SK-N-SH (cell line): ENCODE measurements around the gene ATRAID. TPM values are rescaled to one million over a fixed set of nuclear protein-coding genes. Genes with fewer than 3 reads are reported as not detected.

Source experiments
- CTCF ChIA-PET: fragments of 300-600, 350-600 bp; formaldehyde crosslinking; extraction: SDS; loops from one replicate; lab custom pipeline; 2021; lab: Yijun Ruan, JAX
- POLR2A ChIA-PET: fragments of 350-600 bp; sonication (Branson Sonifier 250); formaldehyde crosslinking; extraction: SDS; loops from one replicate; lab custom pipeline; 2020; ENCODE audit warnings: antibody characterized with exemption, inconsistent platforms; lab: Yijun Ruan, JAX
- DNase-seq: peaks from one replicate; pipeline ENCODE4 v3.0.0; 2012
- H2AFZ ChIP-seq: fragments of 200-600 bp; sonication (generic); 2 replicates; pipeline ENCODE4 v1.8.1; 2016; ENCODE audit warnings: antibody characterized with exemption, mild to moderate bottlenecking, low read depth
- H3F3A ChIP-seq: fragments of 200-600 bp; sonication (generic); replicated peaks from 2 replicates; pipeline ENCODE3; 2016; ENCODE audit warnings: antibody characterized with exemption, mild to moderate bottlenecking; ENCODE audit not compliant: insufficient read depth
- H3K27ac ChIP-seq, 2 experiments: fragments of 200-500 bp in 1 of 2; fragments of 200-600 bp in 1 of 2; sonication (Bioruptor generic) in 1 of 2; sonication (generic), shearing (Covaris generic) in 1 of 2; 2 replicates each; pipeline versions ENCODE4 v1.5.1 to v1.6.1; 2014 to 2016; ENCODE audit warnings: low read depth in 2 of 2, inconsistent platforms in 1 of 2, low read length in 1 of 2, mild to moderate bottlenecking in 1 of 2, mixed read lengths in 1 of 2
- H3K27me3 ChIP-seq: fragments of 200-600 bp; sonication (generic), shearing (Covaris generic); 2 replicates; pipeline ENCODE4 v1.6.1; 2016; ENCODE audit warnings: mixed run types; ENCODE audit not compliant: insufficient read depth
- H3K36me3 ChIP-seq, 2 experiments: fragments of 200-500 bp in 1 of 2; fragments of 200-600 bp in 1 of 2; sonication (Bioruptor generic) in 1 of 2; sonication (generic) in 1 of 2; replicated peaks in 1 of 2; 2 replicates each; pipeline versions ENCODE3 to v1.5.1; 2014 to 2016; ENCODE audit warnings: low read length in 1 of 2, mild to moderate bottlenecking in 1 of 2; ENCODE audit not compliant: insufficient read depth in 2 of 2, control insufficient read depth in 1 of 2
- H3K4me1 ChIP-seq, 2 experiments: fragments of 200-500 bp in 1 of 2; fragments of 200-600 bp in 1 of 2; sonication (Bioruptor generic) in 1 of 2; sonication (generic), shearing (Covaris generic) in 1 of 2; 2 replicates each; pipeline versions ENCODE4 v1.5.1 to v1.6.1; 2014 to 2016; ENCODE audit warnings: low read depth in 1 of 2, low read length in 1 of 2, mixed run types in 1 of 2; ENCODE audit not compliant: insufficient read depth in 2 of 2, control insufficient read depth in 1 of 2
- H3K4me2 ChIP-seq: fragments of 200-600 bp; sonication (generic), shearing (Covaris generic); 2 replicates; pipeline ENCODE4 v1.6.1; 2017; ENCODE audit warnings: mixed run types
- H3K4me3 ChIP-seq, 2 experiments: fragments of 200-500 bp in 1 of 2; fragments of 200-600 bp in 1 of 2; sonication (Bioruptor generic) in 1 of 2; sonication (generic), shearing (Covaris generic) in 1 of 2; 2 replicates each; pipeline versions ENCODE4 v1.5.1 to v1.8.1; 2014 to 2016; ENCODE audit warnings: low read depth in 2 of 2, inconsistent platforms in 1 of 2, low read length in 1 of 2, mild to moderate bottlenecking in 1 of 2, mixed read lengths in 1 of 2, moderate library complexity in 1 of 2
- H3K79me2 ChIP-seq: fragments of 200-600 bp; sonication (generic); 2 replicates; pipeline ENCODE4 v1.8.1; 2017; ENCODE audit warnings: mild to moderate bottlenecking; ENCODE audit not compliant: insufficient read depth
- H3K9ac ChIP-seq: fragments of 200-600 bp; sonication (generic); 2 replicates; pipeline ENCODE4 v1.6.1; 2017; ENCODE audit warnings: mixed run types
- H3K9me2 ChIP-seq: fragments of 200-600 bp; sonication (generic); 2 replicates; pipeline ENCODE4 v1.6.1; 2017; ENCODE audit warnings: mixed run types
- H3K9me3 ChIP-seq: fragments of 200-600 bp; sonication (generic); 2 replicates; pipeline ENCODE4 v1.6.1; 2017; ENCODE audit warnings: mixed run types, mild to moderate bottlenecking, moderate library complexity
- H4K20me1 ChIP-seq: fragments of 200-600 bp; sonication (generic); 2 replicates; pipeline ENCODE4 v1.6.1; 2017; ENCODE audit warnings: mild to moderate bottlenecking, mixed run types; ENCODE audit not compliant: insufficient read depth
- CHD2 ChIP-seq: fragments of 150-350 bp; IDR thresholded peaks from 2 replicates; pipeline ENCODE4 v1.6.1; 2018; ENCODE audit warnings: low read length; ENCODE audit not compliant: partially characterized antibody
- ELF1 ChIP-seq: IDR thresholded peaks from 2 replicates; pipeline ENCODE4 v1.4.0; 2012
- EP300 ChIP-seq, 2 experiments: IDR thresholded peaks; 2 replicates each; pipeline versions ENCODE4 v1.4.0 to v1.6.1; 2012; ENCODE audit warnings: borderline replicate concordance in 1 of 2, low read depth in 1 of 2, low read length in 1 of 2
- EZH2phosphoT487 ChIP-seq: fragments of 200-600 bp; sonication (generic); IDR thresholded peaks from 2 replicates; pipeline ENCODE4 v1.6.1; 2017; ENCODE audit warnings: low read depth, mixed run types, mild to moderate bottlenecking, antibody characterized with exemption, moderate library complexity, borderline replicate concordance
- FOXJ3 ChIP-seq: sonication (generic); formaldehyde crosslinking; IDR thresholded peaks from 2 replicates; pipeline ENCODE4 v1.5.1; 2020; ENCODE audit warnings: mild to moderate bottlenecking, missing genetic modification reagents
- GATA2 ChIP-seq: sonication (generic); formaldehyde crosslinking; IDR thresholded peaks from 2 replicates; pipeline ENCODE4 v1.5.0; 2020; ENCODE audit warnings: mild to moderate bottlenecking, missing genetic modification reagents
- MEF2A ChIP-seq: IDR thresholded peaks from 2 replicates; pipeline ENCODE4 v1.4.0; 2012; ENCODE audit warnings: low read depth, borderline replicate concordance
- NFIC ChIP-seq: IDR thresholded peaks from 2 replicates; pipeline ENCODE4 v1.4.0; 2012; ENCODE audit warnings: borderline replicate concordance
- NRF1 ChIP-seq: IDR thresholded peaks from 2 replicates; pipeline ENCODE4 v1.6.1; 2012; ENCODE audit warnings: low read depth, mild to moderate bottlenecking, low read length
- PBX3 ChIP-seq: IDR thresholded peaks from 2 replicates; pipeline ENCODE4; 2012
- POLR2AphosphoS5 ChIP-seq: IDR thresholded peaks from 2 replicates; pipeline ENCODE4 v1.6.1; 2012; ENCODE audit warnings: low read depth, low read length
- SIN3A ChIP-seq: IDR thresholded peaks from 2 replicates; pipeline ENCODE4 v1.6.1; 2012; ENCODE audit warnings: low read depth, mild to moderate bottlenecking, low read length, moderate library complexity, borderline replicate concordance
- SMC3 ChIP-seq: IDR thresholded peaks from 2 replicates; pipeline ENCODE4 v1.6.1; 2012; ENCODE audit warnings: low read depth, low read length, improper control_type of control experiment
- TAF1 ChIP-seq: IDR thresholded peaks from 2 replicates; pipeline ENCODE4 v1.6.1; 2012; ENCODE audit warnings: low read depth, mild to moderate bottlenecking, low read length, moderate library complexity, borderline replicate concordance
- TEAD4 ChIP-seq: IDR thresholded peaks from 2 replicates; pipeline ENCODE4 v1.4.0; 2012; ENCODE audit warnings: mild to moderate bottlenecking, borderline replicate concordance; ENCODE audit not compliant: insufficient read depth
- USF1 ChIP-seq: IDR thresholded peaks from 2 replicates; pipeline ENCODE4 v1.4.0; 2012; ENCODE audit warnings: low read depth, borderline replicate concordance
- YY1 ChIP-seq: IDR thresholded peaks from 2 replicates; pipeline ENCODE4 v1.4.0; 2012; ENCODE audit warnings: low read depth, mild to moderate bottlenecking
- WGBS: methylation state at CpG from one replicate; pipeline ENCODE4 v1.1.6; 2017; ENCODE audit warnings: low lambda C conversion rate; 5-methylcytosine and 5-hydroxymethylcytosine counted together
- polyA plus RNA-seq, 3 experiments: library from polyadenylated mRNA; depleted of rRNA; stranded (reverse); fragments of >200 nt; gene quantifications; 2 replicates each; pipeline ENCODE4 v1.2.3, GENCODE V29; 2012
- TF ChIP-seq, protein P1 (sequence below): fragments of 150-350 bp; IDR thresholded peaks from 2 replicates; pipeline ENCODE4 v1.6.1; 2016; ENCODE audit warnings: mild to moderate bottlenecking, low read depth, low read length

The ATRAID gene
- polyA plus RNA-seq, 1 of the 3 experiments (the other 2 are of a cell fraction): 289 TPM

GRCh38 chr2:27247893-27248292 lies 36.1 kb downstream of the ATRAID start:
- H3K4me1 ChIP-seq: peaks cover 0 to 8% of the 10 kb centered on the region in 2 experiments; a peak in 2 of 4 replicates
- no peaks in the 10 kb centered on the region; the same call in 1 of the 2 replicates for H4K20me1 ChIP-seq
- 92% methylated on average over 4 of the region's 4 CpGs for WGBS
- TF ChIP-seq, protein P1, sequence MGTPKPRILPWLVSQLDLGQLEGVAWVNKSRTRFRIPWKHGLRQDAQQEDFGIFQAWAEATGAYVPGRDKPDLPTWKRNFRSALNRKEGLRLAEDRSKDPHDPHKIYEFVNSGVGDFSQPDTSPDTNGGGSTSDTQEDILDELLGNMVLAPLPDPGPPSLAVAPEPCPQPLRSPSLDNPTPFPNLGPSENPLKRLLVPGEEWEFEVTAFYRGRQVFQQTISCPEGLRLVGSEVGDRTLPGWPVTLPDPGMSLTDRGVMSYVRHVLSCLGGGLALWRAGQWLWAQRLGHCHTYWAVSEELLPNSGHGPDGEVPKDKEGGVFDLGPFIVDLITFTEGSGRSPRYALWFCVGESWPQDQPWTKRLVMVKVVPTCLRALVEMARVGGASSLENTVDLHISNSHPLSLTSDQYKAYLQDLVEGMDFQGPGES: no peak
- TF ChIP-seq CHD2: no peak
- no peak for TF ChIP-seq USF1
- no peak for TF ChIP-seq TAF1
- no peak for TF ChIP-seq TEAD4
- TF ChIP-seq GATA2 (CRISPR knock-in tag): no peak
- no peak for TF ChIP-seq SMC3
- TF ChIP-seq PBX3: no peak
- no peak for TF ChIP-seq FOXJ3 (CRISPR knock-in tag)
- TF ChIP-seq, all 33 proteins: peak for 0
- Histone ChIP-seq H3K9ac (no peak overlapping the region), H3K9me2 (no peaks in the 10 kb centered on the region), H3K27me3 (no peaks in the 10 kb centered on the region), H2AFZ (no peak overlapping the region), H3K36me3 (peaks cover 16% of the 10 kb centered on the region in 2 experiments), H3F3A (peaks cover 3% of the 10 kb centered on the region), H3K4me2 (no peak overlapping the region), H3K79me2 (no peaks in the 10 kb centered on the region), H3K27ac (no peak overlapping the region), H3K4me3 (no peak overlapping the region), H3K9me3 (no peaks in the 10 kb centered on the region)
- DNase-seq: no peak
- POLR2A ChIA-PET: interaction anchor here (0.6 to 0.7 kb wide), 2 partner anchors 14 to 158 kb away, joined by 3 to 7 read pairs; no protein-coding TSS in a partner anchor
- CTCF ChIA-PET: interaction anchor here (1.6 to 10.8 kb wide), 7 partner anchors 9 to 56 kb away, joined by 3 to 133 read pairs (median 16); partner anchors contain the start of genes SLC30A3 and TRIM54

GRCh38 chr2:27249159-27249890 lies 37.5 kb downstream of the ATRAID start:
- H3K36me3 ChIP-seq: peaks cover 1 to 9% of the 10 kb centered on the region in 2 experiments
- peak overlapping the region in 1 of 2 experiments; percentile 17; a peak in 1 of 4 replicates for H3K27ac ChIP-seq
- no peaks in the 10 kb centered on the region for H3K27me3 ChIP-seq
- ChIA-PET POLR2A (no interaction called here), CTCF (interaction anchor here (0.7 to 10.8 kb wide), 14 partner anchors 8 to 152 kb away, joined by 3 to 133 read pairs (median 8); partner anchors contain the start of genes SLC30A3 and TRIM54)
- no peaks in the 10 kb centered on the region for H3K9me2 ChIP-seq
- peak overlapping the region; percentile 1; the same call in 1 of the 2 replicates for H3K4me2 ChIP-seq
- H3K4me3 ChIP-seq: no peak overlapping the region
- no peaks in the 10 kb centered on the region; the same call in 1 of the 2 replicates for H4K20me1 ChIP-seq
- H3F3A ChIP-seq: peaks cover 3% of the 10 kb centered on the region
- DNase-seq: peak; percentile 52
- peaks cover 0 to 8% of the 10 kb centered on the region in 2 experiments; a peak in 2 of 4 replicates for H3K4me1 ChIP-seq
- H3K9ac ChIP-seq: no peak overlapping the region
- H3K79me2 ChIP-seq: no peaks in the 10 kb centered on the region
- WGBS: 54% methylated on average over 12 of the region's 12 CpGs
- peak overlapping the region; percentile 23 for H2AFZ ChIP-seq
- H3K9me3 ChIP-seq: no peaks in the 10 kb centered on the region
- no peak for TF ChIP-seq GATA2 (CRISPR knock-in tag)
- no peak for TF ChIP-seq SIN3A
- TF ChIP-seq EZH2phosphoT487: no peak
- no peak for TF ChIP-seq MEF2A
- no peak for TF ChIP-seq POLR2AphosphoS5
- TF ChIP-seq, protein P1: no peak
- no peak for TF ChIP-seq YY1
- TF ChIP-seq EP300 (IDR thresholded peaks at IDR 0.05; ENCODE audit: borderline replicate concordance in 1 of 2, low read depth in 1 of 2, low read length in 1 of 2): no peak
- TF ChIP-seq USF1: no peak
- TF ChIP-seq ELF1: no peak
- no peak for TF ChIP-seq NFIC
- TF ChIP-seq TAF1: no peak
- no peak for TF ChIP-seq NRF1
